Epithelial cell of esophagus (primary cell): ENCODE data around the gene SFT2D1.
A peak's percentile ranks its signal among the peaks of the same experiment; 100 is the strongest.
"Not testable (repeated sequence)": the region's sequence is repeated elsewhere in the genome, so short reads cannot be mapped to it uniquely, and the experiment has no call there.

Source experiments
- DNase-seq: peaks from one replicate; pipeline ENCODE4 v3.0.0; 2010; ENCODE audit warnings: low read depth
- H3K4me3 ChIP-seq: 2 replicates; pipeline ENCODE4 v1.5.1; 2011; ENCODE audit warnings: mild to moderate bottlenecking, low read length, control low read depth
- CTCF ChIP-seq: IDR thresholded peaks from 2 replicates; pipeline ENCODE4 v1.5.1; 2011; ENCODE audit warnings: low read depth, mild to moderate bottlenecking, low read length, control low read depth, inconsistent platforms; ENCODE audit not compliant: insufficient read depth; ENCODE audit errors: missing control alignments

The SFT2D1 gene

GRCh38 chr6:166364456-166364855 is 22.1 kb upstream of the SFT2D1 start:
- no peak for DNase-seq
- no peak for TF ChIP-seq CTCF
- no peak overlapping the region for H3K4me3 ChIP-seq

GRCh38 chr6:166362427-166362826 is 20.1 kb upstream of the SFT2D1 start:
- not testable (repeated sequence) for H3K4me3 ChIP-seq, DNase-seq

- DNase-seq: peak; percentile 75
- TF ChIP-seq CTCF: no peak
- no peak overlapping the region for H3K4me3 ChIP-seq
Measured at GRCh38 chr6:166361077-166361429, 18.7 kb upstream of the SFT2D1 start.

GRCh38 chr6:166360243-166361076 is 18.1 kb upstream of the SFT2D1 start:
- TF ChIP-seq CTCF: no peak
- DNase-seq: peak; percentile 68
- no peak overlapping the region for H3K4me3 ChIP-seq

- H3K4me3 ChIP-seq: no peak overlapping the region
- no peak for DNase-seq
- TF ChIP-seq CTCF: no peak
Measured at GRCh38 chr6:166355552-166355951, 13.2 kb upstream of the SFT2D1 start.

- no peak overlapping the region for H3K4me3 ChIP-seq
- TF ChIP-seq CTCF: no peak
- peak; percentile 8 for DNase-seq
Measured at GRCh38 chr6:166354965-166355364, 12.6 kb upstream of the SFT2D1 start.

GRCh38 chr6:166354143-166354542 is 11.8 kb upstream of the SFT2D1 start:
- no peak overlapping the region for H3K4me3 ChIP-seq
- DNase-seq: no peak
- TF ChIP-seq CTCF: no peak

GRCh38 chr6:166353507-166353906 is 11.2 kb upstream of the SFT2D1 start:
- TF ChIP-seq CTCF: no peak
- H3K4me3 ChIP-seq: no peak overlapping the region
- DNase-seq: no peak
